Measurements from ENCODE around the gene ITGA5.

Gene ITGA5

GRCh38 chr12:54419088-54419887 lies at the start of gene ITGA5:
ITGA5 (minus strand) TSS chr12:54419266; CDS start chr12:54419198, 68 bp downstream.
- peak; percentile 56 to 68 for DNase-seq

DNA sequence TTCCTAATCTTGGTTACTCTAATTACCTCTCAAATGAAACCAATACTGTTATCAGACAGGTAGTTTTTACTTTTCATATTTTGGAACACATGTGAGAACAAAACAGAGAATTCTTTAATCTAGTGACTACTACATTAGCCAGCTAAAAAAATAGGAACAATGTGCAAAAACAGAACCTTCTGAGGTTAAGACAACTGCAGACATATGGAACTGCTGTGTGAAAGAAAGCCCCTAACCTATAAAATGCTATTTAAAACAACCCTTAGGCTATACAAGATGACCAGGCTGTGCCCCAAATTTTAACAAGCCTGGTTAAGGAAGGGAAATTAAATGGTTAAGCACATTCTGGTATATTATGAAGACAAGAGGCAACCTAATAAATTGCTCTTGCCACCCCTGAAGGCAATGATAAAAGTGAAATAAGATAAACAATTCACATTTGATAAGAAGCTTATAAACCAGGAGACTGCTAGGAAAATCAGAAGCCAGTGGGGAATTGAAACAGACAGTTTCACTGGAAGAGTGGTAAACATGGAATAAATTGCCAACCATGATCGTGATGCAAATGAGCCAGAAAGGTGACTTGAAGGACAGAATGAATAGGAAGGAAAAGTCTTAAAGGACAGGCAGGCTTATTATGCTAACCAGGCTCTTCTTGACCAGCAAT lies 46.9 kb upstream of the ITGA5 start:
- no peak for DNase-seq

- no peak for DNase-seq
Measured at GRCh38 chr12:54463484-54463883, 44.4 kb upstream of the ITGA5 start.

- no peak for DNase-seq
Measured at GRCh38 chr12:54463034-54463433, 44.0 kb upstream of the ITGA5 start.

GRCh38 chr12:54460317-54460923 lies 41.4 kb upstream of the ITGA5 start:
- no peak for DNase-seq

DNA sequence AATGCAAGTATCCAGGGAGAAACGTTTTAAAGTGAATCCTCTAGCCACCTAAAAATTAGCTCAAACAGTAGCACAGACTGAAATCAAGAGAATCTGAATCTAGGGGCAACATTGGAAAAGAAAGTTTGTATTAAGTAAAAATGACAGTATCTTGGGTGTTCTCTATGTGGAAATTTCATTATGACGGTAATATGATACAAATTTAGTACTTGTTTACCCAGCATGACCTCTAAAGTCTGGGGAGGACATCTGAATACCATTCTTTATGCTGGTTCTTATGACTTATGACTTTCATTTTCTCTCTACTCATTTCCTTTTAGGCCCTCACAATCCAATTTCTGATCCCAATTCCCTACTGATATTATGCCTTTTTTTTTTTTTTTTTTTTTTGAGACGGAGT lies 40.3 kb upstream of the ITGA5 start:
- DNase-seq: no peak

GRCh38 chr12:54455760-54456469 lies 36.8 kb upstream of the ITGA5 start:
- no peak for DNase-seq

- DNase-seq: no peak
Measured at GRCh38 chr12:54452628-54453027, 33.6 kb upstream of the ITGA5 start.

GRCh38 chr12:54448344-54448743 lies 29.3 kb upstream of the ITGA5 start:
- DNase-seq: no peak

DNA sequence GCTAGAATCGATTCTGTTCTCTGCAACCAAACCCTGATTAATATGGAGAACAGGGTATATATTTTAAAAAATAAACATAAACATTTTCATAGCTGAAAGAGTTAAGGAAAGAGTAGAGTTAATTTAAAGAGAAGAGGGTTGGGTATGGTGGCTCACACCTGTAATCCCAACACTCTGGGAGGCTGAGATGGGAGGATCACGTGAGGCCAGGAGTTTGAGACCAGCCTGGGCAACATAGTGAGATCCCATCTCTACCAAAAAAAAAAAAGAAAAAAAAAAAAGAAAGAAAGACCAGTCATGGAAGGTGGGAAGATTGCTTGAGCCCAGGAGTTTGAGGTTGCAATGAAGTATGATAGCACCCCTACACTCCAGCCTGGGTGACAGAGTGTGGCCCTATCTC lies 28.9 kb upstream of the ITGA5 start:
- DNase-seq: no peak

DNA sequence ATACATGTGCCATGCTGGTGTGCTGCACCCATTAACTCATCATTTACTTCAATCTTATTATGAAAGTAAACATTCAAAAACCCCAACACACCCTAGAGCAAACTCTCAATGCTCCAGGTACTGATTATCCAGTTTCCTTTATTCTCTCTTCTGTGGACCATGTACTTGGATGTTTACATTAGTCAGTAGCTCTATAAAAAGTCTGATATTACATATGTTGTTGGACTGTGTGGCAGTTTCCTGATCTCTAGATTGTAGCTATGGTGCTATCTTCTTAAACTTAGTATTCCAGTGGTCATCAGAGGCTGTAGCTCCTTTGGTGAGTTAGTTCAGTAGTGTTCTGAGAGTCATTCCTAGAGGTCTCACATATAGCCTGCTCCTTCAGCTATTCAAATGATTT lies 25.1 kb upstream of the ITGA5 start:
- no peak for DNase-seq

- no peak for DNase-seq
Measured at GRCh38 chr12:54443446-54443845, 24.4 kb upstream of the ITGA5 start.

GRCh38 chr12:54442961-54443360 lies 23.9 kb upstream of the ITGA5 start:
- no peak for DNase-seq

DNA sequence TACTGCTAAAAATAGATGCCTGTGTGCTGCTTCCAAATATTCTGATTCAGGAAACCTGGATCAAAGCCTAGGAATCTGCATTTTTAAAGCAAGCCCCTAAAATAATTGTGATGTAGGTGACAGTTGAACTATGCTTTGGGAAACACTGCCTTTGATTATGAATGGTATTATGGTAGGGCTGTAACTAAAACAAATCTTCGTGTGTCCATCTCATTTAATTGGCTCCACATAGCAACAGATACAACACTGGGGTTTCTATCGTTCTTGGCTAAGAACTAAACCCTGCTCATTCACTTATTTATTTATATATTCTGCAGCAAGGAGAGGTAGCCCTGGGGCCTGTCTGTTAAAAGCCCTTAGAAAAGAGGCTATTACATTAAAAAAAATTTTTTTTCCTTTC lies 23.0 kb upstream of the ITGA5 start:
- DNase-seq: no peak

DNA sequence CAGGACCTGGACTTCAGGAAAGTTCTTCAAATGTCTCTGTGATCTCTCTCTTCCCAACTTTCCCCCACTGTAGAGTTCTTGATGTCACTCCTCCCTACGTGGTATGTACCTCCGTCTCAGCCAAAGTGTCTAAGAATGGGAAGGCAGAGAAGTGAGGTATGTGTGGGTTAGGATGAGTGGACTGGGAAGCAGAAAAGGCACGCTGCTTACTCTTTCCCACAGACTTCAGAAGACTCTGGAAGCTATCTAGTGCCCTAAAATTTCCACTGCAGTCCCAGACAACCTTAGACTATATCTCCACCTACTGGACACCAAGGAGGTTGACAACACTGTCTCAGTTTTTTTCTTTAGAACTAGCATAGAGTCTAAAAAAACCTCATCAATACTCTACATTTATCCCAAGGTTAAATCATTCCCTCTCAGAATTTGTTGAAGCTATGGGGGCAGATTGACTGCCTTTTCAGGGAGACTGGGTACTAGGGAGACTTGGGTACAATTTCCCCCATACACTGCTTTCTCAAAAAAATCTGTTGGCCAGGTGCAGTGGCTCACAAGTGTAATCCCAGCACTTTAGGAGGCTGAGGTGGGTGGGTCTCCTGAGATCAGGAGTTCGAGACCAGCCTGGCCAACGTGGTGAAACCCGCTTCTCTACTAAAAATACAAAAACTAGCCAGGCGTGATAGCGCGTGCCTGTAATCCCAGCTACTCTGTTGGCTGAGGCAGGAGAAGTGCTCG lies 20.6 kb upstream of the ITGA5 start:
- DNase-seq: no peak

DNA sequence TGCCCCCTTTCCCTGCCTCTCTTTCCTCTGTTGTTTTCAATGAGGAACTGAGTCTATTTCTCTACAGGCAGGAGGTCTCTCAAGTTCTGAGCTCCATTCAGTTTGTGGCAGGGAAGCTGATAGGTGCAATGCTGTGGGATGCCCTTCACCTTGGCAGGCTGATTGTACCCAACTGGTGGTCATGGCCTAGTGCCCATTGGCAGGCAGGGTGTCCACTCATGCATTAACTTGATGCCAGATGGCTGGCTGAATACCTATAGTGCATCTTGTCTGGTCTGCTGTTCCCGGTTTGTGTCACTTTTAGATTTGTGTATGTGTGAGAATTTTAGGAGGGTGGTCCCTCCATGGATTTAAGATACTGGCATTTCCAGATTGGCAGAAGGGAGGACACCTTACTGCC lies 20.0 kb upstream of the ITGA5 start:
- no peak for DNase-seq

GRCh38 chr12:54438517-54438916 lies 19.5 kb upstream of the ITGA5 start:
- no peak for DNase-seq

DNA sequence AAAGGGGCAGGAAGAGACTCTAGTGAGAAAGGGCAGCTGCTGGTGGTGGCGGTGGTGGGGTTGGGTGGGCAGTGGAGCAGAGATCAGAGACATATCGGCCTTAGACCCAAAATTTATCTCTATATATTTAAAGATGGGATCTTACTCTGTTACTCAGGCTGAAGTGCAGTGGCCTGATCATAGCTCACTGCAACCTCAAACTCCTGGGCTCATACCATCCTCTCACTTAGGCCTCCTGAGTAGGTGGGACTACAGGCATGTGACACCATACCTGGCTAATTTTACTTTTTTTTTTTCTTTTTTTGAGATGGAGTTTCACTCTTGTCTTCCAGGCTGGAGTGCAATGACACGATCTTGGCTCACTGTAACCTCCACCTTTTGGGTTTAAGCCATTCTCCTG lies 18.6 kb upstream of the ITGA5 start:
- DNase-seq: no peak

- DNase-seq: no peak
Measured at GRCh38 chr12:54437243-54437642, 18.2 kb upstream of the ITGA5 start.

- no peak for DNase-seq
Measured at GRCh38 chr12:54432815-54433164, 13.7 kb upstream of the ITGA5 start.

GRCh38 chr12:54431911-54432814 lies 13.1 kb upstream of the ITGA5 start:
- DNase-seq: peak; percentile 65 to 76

Data from activated CD4-positive, alpha-beta T cell treated with anti-CD3 and anti-CD28 coated beads, Interleukin-2, amount 50 U/mL, for 48 hours (primary cell).